ENCODE results near the gene PIGS.

GRCh38 chr17:28574526-28574925 is 3.2 kb upstream of the PIGS start:
- TF ChIP-seq, protein P1, sequence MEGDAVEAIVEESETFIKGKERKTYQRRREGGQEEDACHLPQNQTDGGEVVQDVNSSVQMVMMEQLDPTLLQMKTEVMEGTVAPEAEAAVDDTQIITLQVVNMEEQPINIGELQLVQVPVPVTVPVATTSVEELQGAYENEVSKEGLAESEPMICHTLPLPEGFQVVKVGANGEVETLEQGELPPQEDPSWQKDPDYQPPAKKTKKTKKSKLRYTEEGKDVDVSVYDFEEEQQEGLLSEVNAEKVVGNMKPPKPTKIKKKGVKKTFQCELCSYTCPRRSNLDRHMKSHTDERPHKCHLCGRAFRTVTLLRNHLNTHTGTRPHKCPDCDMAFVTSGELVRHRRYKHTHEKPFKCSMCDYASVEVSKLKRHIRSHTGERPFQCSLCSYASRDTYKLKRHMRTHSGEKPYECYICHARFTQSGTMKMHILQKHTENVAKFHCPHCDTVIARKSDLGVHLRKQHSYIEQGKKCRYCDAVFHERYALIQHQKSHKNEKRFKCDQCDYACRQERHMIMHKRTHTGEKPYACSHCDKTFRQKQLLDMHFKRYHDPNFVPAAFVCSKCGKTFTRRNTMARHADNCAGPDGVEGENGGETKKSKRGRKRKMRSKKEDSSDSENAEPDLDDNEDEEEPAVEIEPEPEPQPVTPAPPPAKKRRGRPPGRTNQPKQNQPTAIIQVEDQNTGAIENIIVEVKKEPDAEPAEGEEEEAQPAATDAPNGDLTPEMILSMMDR (conservative IDR thresholded peaks at IDR 0.05 in 1 of 2, IDR thresholded peaks at IDR 0.05 in 1 of 2; ENCODE audit: low read depth in 1 of 2, low read length in 2 of 2), result no peak
- no peak for TF ChIP-seq EZH2 (IDR thresholded peaks at IDR 0.05; ENCODE audit: low read length, missing control alignments)
